WERI-Rb-1 (cell line): ENCODE data around the gene CHST13.

Source experiments
- DNase-seq: peaks from one replicate; pipeline ENCODE4 v3.0.0-alpha.2; 2020
- H3K27ac ChIP-seq: fragments of 250-450 bp; sonication (Bioruptor Pico); 2 replicates; pipeline ENCODE4 v1.5.1; 2020; ENCODE audit warnings: mild to moderate bottlenecking, moderate library complexity
- H3K27me3 ChIP-seq: fragments of 250-450 bp; sonication (Bioruptor Pico); 2 replicates; pipeline ENCODE4 v1.5.1; 2021; ENCODE audit warnings: mild to moderate bottlenecking, low read depth, moderate library complexity; ENCODE audit not compliant: insufficient read depth, severe bottlenecking
- H3K36me3 ChIP-seq: fragments of 250-450 bp; sonication (Bioruptor Pico); 2 replicates; pipeline ENCODE4 v1.5.1; 2020; ENCODE audit warnings: mild to moderate bottlenecking, moderate library complexity
- H3K4me3 ChIP-seq: 2 replicates; pipeline ENCODE4 v1.5.1; 2011; ENCODE audit warnings: low read depth, mild to moderate bottlenecking, control low read depth, low read length
- H3K9me3 ChIP-seq: fragments of 250-450 bp; sonication (Bioruptor Pico); 2 replicates; pipeline ENCODE4 v1.5.1; 2021; ENCODE audit warnings: mild to moderate bottlenecking, moderate library complexity; ENCODE audit not compliant: severe bottlenecking
- CTCF ChIP-seq: IDR thresholded peaks from 2 replicates; pipeline ENCODE4 v1.5.1; 2011; ENCODE audit warnings: low read depth, mild to moderate bottlenecking, control low read depth, inconsistent platforms, low read length

CHST13 gene

GRCh38 chr3:126558336-126559071 is 34.5 kb downstream of the CHST13 start, which contains the start of gene C3orf22:
Gene C3orf22 (minus strand): TSS chr3:126558932. CDS start chr3:126553390, 5,542 bp downstream.
- Histone ChIP-seq H3K27me3 (no peaks in the 10 kb centered on the region), H3K4me3 (no peak within 1 kb of the TSS), H3K27ac (no peak within 1 kb of the TSS), H3K9me3 (no peaks in the 10 kb centered on the region), H3K36me3 (no peaks in the 10 kb centered on the region)
- DNase-seq: no peak
- TF ChIP-seq CTCF: no peak

- no peak overlapping the region for H3K27ac ChIP-seq
- no peak for DNase-seq
- no peaks in the 10 kb centered on the region for H3K27me3 ChIP-seq
- H3K9me3 ChIP-seq: no peaks in the 10 kb centered on the region
- H3K4me3 ChIP-seq: no peak overlapping the region
- no peak for TF ChIP-seq CTCF
- H3K36me3 ChIP-seq: no peaks in the 10 kb centered on the region
Measured at GRCh38 chr3:126562737-126563276, 38.9 kb downstream of the CHST13 start.

DNA sequence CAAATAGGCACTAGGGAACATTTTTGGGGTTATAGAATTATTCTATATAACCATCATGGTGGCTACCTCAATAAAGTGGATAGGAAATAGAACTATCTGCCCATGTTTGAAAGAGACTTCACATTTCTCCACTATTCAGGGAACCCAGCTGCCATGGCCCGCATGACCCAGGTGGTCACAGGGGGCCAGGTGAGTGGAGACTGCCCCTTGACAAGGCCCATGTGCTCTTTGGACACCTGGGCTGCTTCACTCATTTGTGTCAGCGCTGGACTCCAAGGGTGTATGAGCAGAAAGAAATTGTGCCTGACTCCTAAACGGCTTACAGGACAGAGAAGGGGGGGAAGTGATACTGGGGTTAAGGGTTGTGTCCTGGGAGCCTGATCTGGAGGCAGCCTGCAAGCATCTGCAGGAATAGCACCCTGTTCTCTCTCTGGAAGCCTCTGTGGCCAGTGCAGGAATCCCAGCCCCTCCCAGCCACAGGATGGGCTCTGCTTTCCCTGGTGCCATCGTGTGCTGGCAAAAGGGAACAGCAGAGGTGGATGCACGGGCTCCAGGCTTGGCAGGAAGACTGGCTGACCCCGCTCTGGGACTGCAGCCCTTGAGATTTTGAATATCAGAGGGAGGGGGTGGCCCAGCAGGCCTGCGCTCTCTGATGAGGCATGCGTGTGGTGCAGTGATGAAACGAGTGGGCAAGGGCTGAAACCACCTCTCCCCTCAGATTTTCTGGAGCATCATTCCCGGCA is 43.9 kb downstream of the CHST13 start:
- Histone ChIP-seq H3K36me3 (no peaks in the 10 kb centered on the region), H3K27ac (no peak overlapping the region), H3K4me3 (no peak overlapping the region), H3K9me3 (no peaks in the 10 kb centered on the region), H3K27me3 (no peaks in the 10 kb centered on the region)
- TF ChIP-seq CTCF: 0 out of 2 replicates have a peak, but pooled peaks have one; percentile 22
- no peak for DNase-seq

GRCh38 chr3:126568776-126569342 is 44.9 kb downstream of the CHST13 start:
- no peaks in the 10 kb centered on the region for H3K36me3 ChIP-seq
- DNase-seq: no peak
- H3K27ac ChIP-seq: no peak overlapping the region
- H3K27me3 ChIP-seq: no peaks in the 10 kb centered on the region
- no peak for TF ChIP-seq CTCF
- H3K9me3 ChIP-seq: no peaks in the 10 kb centered on the region
- H3K4me3 ChIP-seq: no peak overlapping the region

DNA sequence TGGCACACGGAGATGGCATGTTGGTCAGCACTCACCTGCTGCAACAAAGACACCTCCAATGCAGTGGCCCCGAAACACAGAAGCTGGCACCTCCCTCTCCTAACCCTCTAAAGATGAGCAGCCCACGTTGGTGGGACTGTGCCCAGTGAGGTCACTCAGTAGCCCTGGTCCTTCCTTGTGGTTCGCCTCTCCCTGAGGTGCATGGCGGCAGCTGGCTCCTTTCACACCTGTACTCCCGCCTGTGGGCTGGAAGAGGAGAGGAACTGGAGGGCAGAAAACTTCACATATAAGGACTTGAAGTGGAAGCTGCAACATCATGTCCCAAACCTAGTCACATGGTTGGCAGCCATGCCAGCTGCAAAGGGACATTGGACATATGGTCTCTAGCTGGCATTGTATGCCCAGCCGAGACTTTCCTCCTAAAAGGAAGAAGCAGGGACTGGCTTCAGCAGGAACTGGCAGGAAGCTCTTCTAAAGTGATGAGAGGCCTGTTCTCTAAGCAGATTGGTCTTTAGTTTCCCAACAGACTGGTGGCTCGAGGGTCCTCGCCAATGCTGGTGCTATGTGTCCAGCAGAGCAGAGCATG is 45.5 kb downstream of the CHST13 start:
- no peaks in the 10 kb centered on the region for H3K36me3 ChIP-seq
- no peak overlapping the region for H3K27ac ChIP-seq
- H3K9me3 ChIP-seq: no peaks in the 10 kb centered on the region
- TF ChIP-seq CTCF: no peak
- no peak overlapping the region for H3K4me3 ChIP-seq
- H3K27me3 ChIP-seq: no peaks in the 10 kb centered on the region
- DNase-seq: no peak
